IMR-90 (cell line): Measurements from ENCODE around the gene OLFM3. TPM values are rescaled to one million over a fixed set of nuclear protein-coding genes. Genes with fewer than 3 reads are reported as not detected.

Source experiments
- ATAC-seq: fragments of 200-7000 bp; cut with Tn5 transposase; 2 replicates; pipeline ENCODE4 v1.9.1; 2020; ENCODE audit warnings: low read depth, mild to moderate bottlenecking, moderate library complexity
- BruUV-seq: library from RNA; stranded (reverse); fragments of 400-500 nt; replicated peaks from 2 replicates; lab custom pipeline; 2021; lab: Mats Ljungman, UMichigan
- CTCF ChIA-PET: fragments of 300-600 bp; formaldehyde crosslinking; extraction: SDS; loops from one replicate; lab custom pipeline; 2021; ENCODE audit warnings: antibody characterized with exemption; lab: Yijun Ruan, JAX
- POLR2A ChIA-PET: fragments of 300-600 bp; sonication (Branson Sonifier 250); formaldehyde crosslinking; loops from one replicate; lab custom pipeline; 2022; ENCODE audit warnings: antibody characterized with exemption; ENCODE audit not compliant: unreplicated experiment; lab: Charles Lee
- DNase-seq: peaks from one replicate; pipeline ENCODE4 v3.0.0; 2013
- H2AFZ ChIP-seq: replicated peaks from 2 replicates; pipeline ENCODE3; 2013; ENCODE audit warnings: low read length, mild to moderate bottlenecking; ENCODE audit not compliant: poor library complexity
- H2AK5ac ChIP-seq: 2 replicates; pipeline ENCODE4 v1.6.1; 2013; ENCODE audit warnings: low read depth, low read length, inconsistent platforms
- H2AK9ac ChIP-seq: replicated peaks from 2 replicates; pipeline ENCODE3; 2013; ENCODE audit warnings: mild to moderate bottlenecking, low read depth, low read length, moderate library complexity; ENCODE audit not compliant: poor library complexity
- H2BK120ac ChIP-seq: 2 replicates; pipeline ENCODE4 v1.6.1; 2013; ENCODE audit warnings: low read depth, low read length, inconsistent platforms
- H2BK15ac ChIP-seq: 3 replicates; pipeline ENCODE4 v1.6.1; 2013; ENCODE audit warnings: low read depth, low read length, inconsistent platforms
- H2BK20ac ChIP-seq: 2 replicates; pipeline ENCODE4 v1.6.1; 2013; ENCODE audit warnings: low read depth, mild to moderate bottlenecking, inconsistent platforms, low read length, moderate library complexity
- H2BK5ac ChIP-seq: 2 replicates; pipeline ENCODE4 v1.6.1; 2013; ENCODE audit warnings: mild to moderate bottlenecking, low read depth, low read length, inconsistent platforms; ENCODE audit not compliant: poor library complexity, severe bottlenecking
- H3K14ac ChIP-seq: replicated peaks from 2 replicates; pipeline ENCODE4 v1.6.1; 2013; ENCODE audit warnings: low read depth, low read length, inconsistent platforms
- H3K18ac ChIP-seq: 2 replicates; pipeline ENCODE4 v1.6.1; 2013; ENCODE audit warnings: low read depth, low read length, control low read depth
- H3K23ac ChIP-seq: 2 replicates; pipeline ENCODE4 v1.6.1; 2013; ENCODE audit warnings: low read depth, low read length, inconsistent platforms
- H3K27ac ChIP-seq: 2 replicates; pipeline ENCODE4 v1.5.1; 2013; ENCODE audit warnings: mild to moderate bottlenecking, control low read depth, low read length; ENCODE audit not compliant: insufficient read depth
- H3K27me3 ChIP-seq: 2 replicates; pipeline ENCODE4 v1.6.1; 2013; ENCODE audit warnings: low read length; ENCODE audit not compliant: control insufficient read depth, insufficient read depth
- H3K36me3 ChIP-seq: 2 replicates; pipeline ENCODE4 v1.6.1; 2013; ENCODE audit warnings: low read length, mixed read lengths; ENCODE audit not compliant: control insufficient read depth, insufficient read depth
- H3K4ac ChIP-seq: 2 replicates; pipeline ENCODE4 v1.6.1; 2013; ENCODE audit warnings: low read depth, low read length, inconsistent platforms
- H3K4me1 ChIP-seq: 2 replicates; pipeline ENCODE4 v1.6.1; 2013; ENCODE audit warnings: low read length, mixed read lengths; ENCODE audit not compliant: control insufficient read depth, insufficient read depth
- H3K4me2 ChIP-seq: 2 replicates; pipeline ENCODE4 v1.6.1; 2013; ENCODE audit warnings: low read depth, mild to moderate bottlenecking, control low read depth, low read length, moderate library complexity
- H3K4me3 ChIP-seq: 2 replicates; pipeline ENCODE4 v1.5.1; 2013; ENCODE audit warnings: low read depth, mild to moderate bottlenecking, control low read depth, low read length, moderate library complexity; ENCODE audit not compliant: insufficient read depth
- H3K56ac ChIP-seq: 2 replicates; pipeline ENCODE4 v1.6.1; 2013; ENCODE audit warnings: low read length, inconsistent platforms; ENCODE audit not compliant: insufficient read depth; ENCODE audit errors: extremely low read depth
- H3K79me1 ChIP-seq, 2 experiments: 2 replicates each; pipeline ENCODE4 v1.6.1; 2013; ENCODE audit warnings: low read length in 2 of 2, inconsistent platforms in 1 of 2, low read depth in 1 of 2
- H3K9ac ChIP-seq: 2 replicates; pipeline ENCODE4 v1.6.1; 2013; ENCODE audit warnings: low read depth, low read length, control low read depth
- H3K9me1 ChIP-seq: 2 replicates; pipeline ENCODE4 v1.6.1; 2013; ENCODE audit warnings: low read length, inconsistent platforms; ENCODE audit not compliant: insufficient read depth
- H3K9me3 ChIP-seq: 2 replicates; pipeline ENCODE4 v1.6.1; 2013; ENCODE audit warnings: low read length; ENCODE audit not compliant: control insufficient read depth, insufficient read depth
- H4K20me1 ChIP-seq: 2 replicates; pipeline ENCODE4 v1.6.1; 2013; ENCODE audit warnings: low read length, inconsistent platforms; ENCODE audit not compliant: insufficient read depth
- H4K5ac ChIP-seq: 2 replicates; pipeline ENCODE4 v1.6.1; 2013; ENCODE audit warnings: mild to moderate bottlenecking, low read depth, low read length, control low read depth
- H4K8ac ChIP-seq, 2 experiments: 2 replicates each; pipeline ENCODE4 v1.6.1; 2013; ENCODE audit warnings: low read depth in 2 of 2, low read length in 2 of 2, control low read depth in 1 of 2, inconsistent platforms in 1 of 2
- H4K91ac ChIP-seq: 2 replicates; pipeline ENCODE4 v1.6.1; 2013; ENCODE audit warnings: low read depth, low read length, inconsistent platforms; ENCODE audit not compliant: insufficient read depth
- CEBPB ChIP-seq: IDR thresholded peaks from 2 replicates; pipeline ENCODE4 v1.6.1; 2012; ENCODE audit warnings: low read depth, low read length, improper control_type of control experiment
- MAZ ChIP-seq: IDR thresholded peaks from 2 replicates; pipeline ENCODE4 v1.6.1; 2012; ENCODE audit warnings: low read depth, mild to moderate bottlenecking, low read length, improper control_type of control experiment, moderate library complexity, borderline replicate concordance
- POLR2A ChIP-seq: IDR thresholded peaks from 2 replicates; pipeline ENCODE4 v1.6.1; 2012; ENCODE audit warnings: mild to moderate bottlenecking, low read depth, low read length
- RCOR1 ChIP-seq: IDR thresholded peaks from 2 replicates; pipeline ENCODE4 v1.6.1; 2012; ENCODE audit warnings: mild to moderate bottlenecking, low read length, improper control_type of control experiment; ENCODE audit not compliant: insufficient replicate concordance
- SMC3 ChIP-seq: fragments of 150-350 bp; IDR thresholded peaks from 2 replicates; pipeline ENCODE4 v1.6.1; 2016; ENCODE audit warnings: low read depth, mild to moderate bottlenecking, antibody characterized with exemption, low read length, moderate library complexity
- WGBS, 2 experiments: methylation state at CpG; one replicate each; pipeline versions ENCODE4 v1.1.5 to v1.1.7; 2013; ENCODE audit warnings: missing lambda C conversion rate in 2 of 2; ENCODE audit not compliant: insufficient read length in 1 of 2; ENCODE audit errors: extremely low coverage in 2 of 2; 5-methylcytosine and 5-hydroxymethylcytosine counted together
- dilution Hi-C: fragments of 300-500 bp; cut with HindIII; formaldehyde crosslinking; loops from one replicate; pipeline ENCODE4 v1.14.3; 2018; ENCODE audit warnings: low sequenced_read_pairs; ENCODE audit not compliant: unreplicated experiment
- in situ Hi-C: fragments of 300-500 bp; cut with MboI; formaldehyde crosslinking; loops from 3 replicates; pipeline ENCODE4 v1.14.3; 2019; ENCODE audit warnings: low sequenced_read_pairs, inconsistent platforms, mixed read lengths
- intact Hi-C: fragments of 100-400 bp; cut with micrococcal nuclease; formaldehyde crosslinking; loops from 2 replicates; pipeline ENCODE4 v1.10.0; 2022
- polyA plus RNA-seq, 3 experiments: library from polyadenylated mRNA; depleted of rRNA; stranded (reverse); fragments of >200 nt; gene quantifications; 2 replicates each; pipeline ENCODE4 v1.2.3, GENCODE V29; 2012; ENCODE audit warnings: low replicate concordance in 1 of 3
- total RNA-seq: library from RNA; depleted of rRNA; stranded (reverse); fragments of >200 nt; gene quantifications from 2 replicates; pipeline ENCODE4 v1.2.3, GENCODE V29; 2012

OLFM3 gene
- total and polyA plus RNA-seq, 2 of the 4 experiments (the other 2 are of a cell fraction), result not detected

- no peak overlapping the region for H3K14ac ChIP-seq
- dilution Hi-C loops (no loop called here), intact Hi-C loops (no loop called here), in situ Hi-C loops (no loop called here)
- no peak overlapping the region for H3K18ac ChIP-seq
- no peak overlapping the region for H4K5ac ChIP-seq
- no peak overlapping the region for H2BK5ac ChIP-seq
- H3K4me3 ChIP-seq, result no peak overlapping the region
- no peaks in the 10 kb centered on the region for H3K4me1 ChIP-seq
- no peak overlapping the region for H3K27ac ChIP-seq
- DNase-seq (no peak), ATAC-seq (no peak)
- H3K9me1 ChIP-seq, result no peaks in the 10 kb centered on the region
- no peak overlapping the region for H3K56ac ChIP-seq
- H3K36me3 ChIP-seq, result no peaks in the 10 kb centered on the region
- no peak overlapping the region for H3K23ac ChIP-seq
- ChIA-PET POLR2A (no interaction called here), CTCF (no interaction called here)
- H2AK5ac ChIP-seq, result no peak overlapping the region
- H3K79me1 ChIP-seq, result no peaks in the 10 kb centered on the region
- TF ChIP-seq RCOR1, result no peak
- TF ChIP-seq MAZ, result no peak
- no peak for TF ChIP-seq CEBPB
- no peak for TF ChIP-seq SMC3
- no peak for TF ChIP-seq POLR2A
- WGBS, 2 experiments, result no CpG with 5 or more reads among the region's 3 CpGs
- H2BK120ac ChIP-seq, result no peak overlapping the region
- H4K20me1 ChIP-seq, result no peaks in the 10 kb centered on the region
- H3K27me3 ChIP-seq, result no peaks in the 10 kb centered on the region
- no peak overlapping the region for H3K4me2 ChIP-seq
- no peak overlapping the region for H4K91ac ChIP-seq
- no peak overlapping the region for H2AFZ ChIP-seq
- no peak overlapping the region for H2BK15ac ChIP-seq
- no peak overlapping the region for H4K8ac ChIP-seq
- no peak overlapping the region for H2AK9ac ChIP-seq
- no peak overlapping the region for H3K4ac ChIP-seq
- no peak overlapping the region for H2BK20ac ChIP-seq
- no peaks in the 10 kb centered on the region for H3K9me3 ChIP-seq
- no TSS peak for BruUV-seq
- H3K9ac ChIP-seq, result no peak overlapping the region
Measured at GRCh38 chr1:101993710-101994109, 3.0 kb downstream of the OLFM3 start.
